Activated CD4-positive, CD25-positive, alpha-beta regulatory T cell (primary cell): ENCODE data around the gene RUSC1.
"Not testable (repeated sequence)": the region's sequence is repeated elsewhere in the genome, so short reads cannot be mapped to it uniquely, and the experiment has no call there.

ENCODE experiments used
- DNase-seq, 4 experiments: peaks; one replicate each; lab custom pipeline; 2025; lab: John Stamatoyannopoulos, UW

RUSC1 gene

DNA sequence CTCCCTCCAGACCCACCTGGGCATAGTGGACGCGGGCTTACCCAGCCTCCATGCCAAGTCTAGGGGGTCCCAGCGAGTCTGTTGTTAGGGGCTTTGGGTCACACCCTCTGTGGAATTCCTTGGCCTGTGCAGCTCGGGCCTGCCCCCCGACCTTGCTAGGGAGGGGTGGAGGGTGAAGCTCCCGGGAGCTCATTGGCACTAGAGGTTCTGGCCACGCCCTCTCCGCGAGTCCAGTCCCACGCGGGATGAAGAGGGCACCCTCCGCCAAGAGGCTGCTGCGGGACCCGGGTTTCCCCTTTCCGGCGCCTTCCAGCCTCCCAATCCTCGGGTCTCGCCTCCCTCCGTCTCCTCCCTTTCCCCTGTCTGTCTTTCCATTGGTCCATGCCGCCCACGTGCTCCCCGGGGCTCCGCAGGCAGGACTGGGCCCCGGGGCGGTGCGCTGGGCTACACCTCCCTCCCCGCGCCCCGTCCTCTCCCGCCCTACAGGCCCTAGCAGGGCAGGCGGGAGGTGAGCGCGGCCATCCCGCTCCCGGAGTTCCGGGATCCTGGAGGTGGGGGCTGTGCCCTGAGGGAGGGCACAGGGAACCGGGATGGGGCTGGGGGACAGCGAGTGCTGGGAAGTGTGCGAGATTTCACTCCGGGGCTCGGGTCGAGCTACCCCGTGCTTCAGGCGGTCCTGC lies 3.5 kb downstream of the RUSC1 start:
- DNase-seq: peak; percentile 66 to 77 (median 72)

DNA sequence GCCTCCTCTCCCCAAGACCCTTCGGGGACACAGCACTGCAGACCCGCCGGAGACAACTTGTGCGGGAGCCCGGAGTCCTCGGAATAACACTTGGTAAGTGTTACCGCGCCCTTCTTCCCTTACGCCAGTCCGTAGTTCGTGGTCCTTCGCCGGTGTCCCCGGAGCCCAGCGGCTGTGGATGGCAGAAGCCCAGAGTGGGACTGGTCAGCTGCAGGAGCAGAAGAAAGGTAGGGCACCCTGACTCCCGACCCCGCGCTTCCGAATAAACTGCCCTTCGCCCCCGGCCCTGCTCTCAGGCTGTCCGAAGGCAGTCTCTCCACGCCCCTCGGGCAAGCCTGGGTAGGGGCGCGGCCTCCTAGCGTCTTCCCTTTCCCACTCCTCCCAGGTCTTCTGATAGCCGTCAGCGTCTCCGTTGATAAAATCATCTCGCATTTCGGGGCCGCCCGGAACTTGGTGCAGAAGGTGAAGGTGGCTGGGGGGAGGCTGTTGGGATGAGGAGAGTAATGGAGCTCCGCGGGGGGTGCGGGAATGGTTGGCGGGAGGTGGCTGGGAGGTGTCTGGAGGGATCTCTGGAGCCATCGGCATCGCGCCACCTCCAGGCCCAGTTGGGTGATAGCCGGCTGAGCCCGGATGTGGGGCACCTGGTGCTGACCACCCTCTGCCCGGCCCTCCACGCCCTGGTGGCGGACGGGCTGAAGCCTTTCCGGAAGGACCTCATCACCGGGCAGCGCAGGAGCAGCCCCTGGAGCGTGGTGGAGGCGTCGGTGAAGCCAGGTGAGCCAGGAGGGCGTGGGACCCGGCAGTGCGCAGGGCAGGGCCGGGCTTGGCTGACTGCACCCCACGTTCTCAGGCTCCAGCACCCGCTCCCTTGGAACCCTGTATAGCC lies 4.3 kb downstream of the RUSC1 start:
- DNase-seq: no peak

DNA sequence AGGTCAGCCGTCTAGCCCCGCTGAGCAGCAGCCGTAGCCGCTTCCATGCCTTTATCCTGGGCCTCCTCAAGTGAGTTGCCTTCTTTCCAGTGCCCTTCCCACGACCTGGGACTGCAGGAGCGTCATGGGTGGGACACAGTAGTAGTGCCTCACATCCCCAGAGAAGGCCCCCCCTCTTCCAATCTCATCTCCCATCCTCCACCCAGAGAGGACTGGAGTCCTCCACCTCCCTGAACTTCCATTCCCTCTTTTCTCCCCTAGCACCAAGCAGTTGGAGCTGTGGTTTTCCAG lies 4.9 kb downstream of the RUSC1 start:
- no peak for DNase-seq

DNA sequence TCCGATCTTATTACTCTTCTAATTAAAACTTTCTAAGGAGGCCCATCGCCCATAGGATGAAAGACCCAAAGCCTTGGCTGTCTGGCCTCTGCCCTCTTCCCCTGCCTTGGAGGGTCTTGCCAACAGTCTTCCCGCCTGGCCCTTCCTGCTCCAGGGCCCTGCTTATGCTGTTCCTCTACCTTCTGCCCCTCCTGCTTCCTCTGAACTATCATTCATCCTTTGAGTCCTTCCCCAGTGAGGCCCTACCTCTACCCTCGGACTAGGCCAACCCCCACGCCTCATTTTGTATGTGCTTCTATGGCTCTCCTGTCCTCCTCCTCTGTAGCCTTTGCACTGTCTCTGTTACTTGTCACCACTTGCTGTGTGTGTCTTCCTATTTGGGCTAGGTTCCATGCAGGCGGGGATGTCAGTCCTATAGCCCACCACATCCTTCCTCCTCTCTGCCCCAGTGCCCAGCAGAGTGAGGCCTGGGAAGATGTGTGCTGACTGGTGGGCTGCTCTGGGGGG lies 5.4 kb downstream of the RUSC1 start:
- no peak for DNase-seq

DNA sequence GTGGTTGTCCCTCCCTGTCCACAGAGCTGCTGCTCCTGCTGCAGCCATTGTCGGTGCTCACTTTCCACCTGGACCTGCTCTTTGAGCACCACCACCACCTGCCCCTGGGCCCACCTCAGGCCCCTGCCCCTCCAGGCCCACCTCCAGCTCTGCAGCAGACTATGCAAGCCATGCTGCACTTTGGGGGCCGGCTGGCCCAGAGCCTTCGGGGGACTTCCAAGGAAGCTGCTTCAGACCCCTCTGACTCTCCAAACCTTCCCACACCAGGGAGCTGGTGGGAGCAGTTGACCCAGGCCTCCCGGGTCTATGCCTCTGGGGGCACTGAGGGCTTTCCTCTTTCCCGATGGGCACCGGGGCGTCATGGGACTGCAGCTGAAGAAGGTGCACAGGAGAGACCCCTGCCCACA lies 5.9 kb downstream of the RUSC1 start:
- no peak for DNase-seq

DNA sequence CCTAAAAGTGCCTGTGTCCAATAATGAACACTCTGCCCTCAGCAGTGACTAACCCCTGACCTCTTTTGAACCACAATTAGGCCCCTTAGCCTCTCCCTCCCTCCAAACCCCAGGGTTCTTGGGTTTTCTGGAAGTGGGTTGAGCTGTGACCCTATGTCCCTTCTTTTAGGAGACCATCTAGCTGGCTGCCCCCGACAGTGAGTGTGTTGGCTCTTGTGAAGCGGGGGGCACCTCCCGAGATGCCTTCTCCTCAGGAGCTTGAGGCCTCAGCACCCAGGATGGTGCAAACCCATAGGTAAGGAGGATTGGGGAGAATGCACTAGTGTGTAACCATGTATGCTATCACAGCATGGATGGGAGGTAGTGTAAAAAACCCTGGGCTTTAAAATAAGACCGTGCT lies 7.3 kb downstream of the RUSC1 start:
- DNase-seq: no peak

DNA sequence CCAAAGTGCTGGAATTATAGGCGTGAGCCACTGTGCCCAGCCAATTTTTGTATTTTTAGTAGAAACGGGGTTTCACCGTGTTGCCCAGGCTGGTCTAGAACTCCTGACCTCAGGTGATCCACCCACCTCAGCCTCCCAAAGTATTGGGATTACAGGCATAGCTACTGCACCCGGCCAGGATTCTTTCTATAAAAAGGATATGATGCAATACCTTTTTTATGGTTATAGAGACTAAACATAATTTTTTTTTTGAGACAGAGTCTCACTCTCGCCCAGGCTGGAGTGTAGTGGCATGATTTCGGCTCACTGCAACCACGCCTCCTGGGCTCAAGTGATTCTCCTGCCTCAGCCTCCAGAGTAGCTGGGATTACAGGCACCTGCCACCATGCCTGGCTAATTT lies 8.2 kb downstream of the RUSC1 start:
- DNase-seq: not testable (repeated sequence)

DNA sequence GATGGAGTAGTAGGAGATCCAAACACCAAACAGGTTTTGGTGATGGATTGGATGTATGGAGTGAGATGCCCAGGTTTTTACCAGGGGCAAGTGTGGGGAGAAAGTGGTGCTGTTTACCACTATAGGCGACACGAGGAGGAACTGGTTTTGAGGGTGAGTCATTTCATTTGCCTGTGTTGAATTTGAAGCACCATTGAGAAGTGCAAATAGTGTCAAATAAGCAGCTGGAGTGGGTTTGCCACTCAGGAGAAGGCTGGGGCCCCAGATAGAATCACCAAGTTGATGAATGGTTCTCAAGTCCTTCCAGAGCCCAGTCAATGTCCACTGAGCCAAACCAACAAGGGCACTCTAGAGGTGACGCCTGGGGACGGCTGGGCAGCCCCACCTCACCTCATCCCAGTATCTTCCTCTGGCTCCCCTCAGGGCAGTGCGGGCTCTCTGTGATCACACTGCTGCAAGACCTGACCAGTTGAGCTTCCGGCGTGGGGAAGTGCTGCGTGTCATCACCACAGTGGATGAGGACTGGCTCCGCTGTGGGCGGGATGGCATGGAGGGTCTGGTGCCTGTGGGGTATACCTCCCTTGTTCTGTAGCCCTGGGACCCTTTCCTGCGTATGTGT lies 9.4 kb downstream of the RUSC1 start:
- DNase-seq: no peak

DNA sequence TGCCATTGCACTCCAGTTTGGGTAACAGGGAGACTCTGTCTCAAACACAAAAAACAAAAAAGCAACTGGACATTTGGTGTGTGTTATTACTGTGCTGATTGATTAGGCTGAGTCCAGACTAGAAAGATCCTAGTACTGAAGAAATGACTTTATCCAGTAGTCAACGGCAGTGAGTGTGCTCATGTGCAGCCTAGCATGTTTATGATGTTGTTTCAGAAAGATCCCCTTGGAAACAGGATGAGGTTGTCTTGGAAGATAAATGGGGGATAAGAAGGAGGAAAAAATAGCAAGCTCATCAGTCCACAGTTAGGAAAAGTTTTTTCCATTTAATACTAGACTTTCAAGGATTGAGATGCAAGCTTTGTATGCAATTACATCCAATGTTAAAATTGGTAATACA lies 14.3 kb downstream of the RUSC1 start:
- no peak for DNase-seq

DNA sequence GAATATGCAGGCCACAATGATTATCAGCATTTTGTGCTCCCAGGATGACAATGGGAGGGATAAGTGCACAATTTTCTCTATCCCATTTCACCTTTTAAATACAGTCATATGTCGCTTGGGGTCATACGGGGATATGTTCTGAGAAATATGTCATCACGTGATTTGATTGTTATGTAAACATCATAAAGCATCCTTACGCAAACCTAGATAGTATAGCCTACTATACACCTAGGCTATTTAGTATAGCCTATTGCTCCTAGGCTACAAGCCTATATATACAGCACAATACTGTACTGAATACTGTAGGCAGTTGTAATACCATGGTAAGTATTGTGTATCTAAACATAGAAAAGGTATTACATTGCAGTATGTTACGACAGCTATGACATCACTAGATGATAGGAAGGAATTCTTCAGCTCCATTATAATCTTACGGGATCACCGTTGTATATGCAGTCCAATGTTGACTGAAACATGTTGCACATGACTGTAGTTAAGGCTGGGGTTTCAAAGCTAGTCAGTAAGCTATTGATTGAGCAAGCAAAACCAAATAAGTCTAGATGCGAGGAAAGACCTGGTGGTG lies 18.9 kb downstream of the RUSC1 start:
- no peak for DNase-seq

DNA sequence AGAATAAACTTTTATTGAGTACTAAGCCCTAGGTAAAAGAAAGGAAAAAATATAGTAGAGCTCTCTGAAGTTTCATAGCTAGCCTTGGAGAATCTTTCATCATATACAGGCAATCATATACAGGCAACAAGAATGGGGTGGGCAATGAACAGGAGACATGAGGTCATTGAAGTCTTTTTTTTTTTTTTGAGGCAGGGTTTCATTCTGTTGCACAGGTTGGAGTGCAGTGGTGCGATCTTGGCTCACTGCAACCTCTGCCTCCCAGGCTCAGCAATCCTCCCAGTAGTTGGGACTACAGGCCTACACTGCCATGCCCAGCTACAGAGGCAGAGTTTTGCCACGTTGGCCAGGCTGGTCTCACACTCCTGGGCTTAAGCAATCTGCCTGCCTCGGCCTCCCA lies 22.1 kb downstream of the RUSC1 start:
- DNase-seq: no peak

DNA sequence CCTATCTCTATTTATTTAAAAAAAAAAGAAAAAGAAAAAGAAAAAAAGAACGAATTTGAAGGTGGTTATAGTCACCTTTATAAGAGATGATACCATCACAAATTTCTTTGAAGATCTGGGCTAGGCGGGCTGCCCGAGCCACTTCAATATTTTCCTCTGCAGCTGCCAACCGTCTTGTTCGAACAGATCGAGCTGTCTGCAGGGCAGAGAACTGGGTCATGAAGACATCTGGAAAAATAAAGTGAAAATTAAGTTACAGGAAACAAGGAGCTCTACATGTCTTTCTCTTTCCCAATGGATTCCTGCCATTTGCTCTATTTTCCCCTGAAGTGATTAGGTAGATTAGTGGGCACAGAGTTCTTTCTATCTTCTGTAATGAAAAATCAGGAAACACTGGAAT lies 31.9 kb downstream of the RUSC1 start:
- no peak for DNase-seq

DNA sequence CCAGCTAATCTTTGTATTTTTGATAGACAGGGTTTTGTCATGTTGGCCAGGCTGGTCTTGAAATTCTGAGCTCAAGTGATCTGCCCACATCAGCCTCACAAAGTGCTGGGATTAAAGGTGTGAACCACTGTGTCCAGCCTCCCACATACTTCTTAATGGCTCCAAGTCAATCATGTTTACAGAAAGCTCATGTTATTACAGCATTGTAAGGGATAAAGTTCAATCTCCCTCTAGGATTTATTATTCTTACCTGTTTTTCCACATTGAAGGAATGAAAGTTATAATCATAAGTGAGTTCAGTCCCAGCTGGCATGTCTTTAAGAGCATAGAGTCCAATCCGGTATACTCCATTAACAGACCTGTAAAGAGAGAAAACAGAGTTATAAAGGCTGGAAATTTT lies 39.4 kb downstream of the RUSC1 start:
- no peak for DNase-seq

DNA sequence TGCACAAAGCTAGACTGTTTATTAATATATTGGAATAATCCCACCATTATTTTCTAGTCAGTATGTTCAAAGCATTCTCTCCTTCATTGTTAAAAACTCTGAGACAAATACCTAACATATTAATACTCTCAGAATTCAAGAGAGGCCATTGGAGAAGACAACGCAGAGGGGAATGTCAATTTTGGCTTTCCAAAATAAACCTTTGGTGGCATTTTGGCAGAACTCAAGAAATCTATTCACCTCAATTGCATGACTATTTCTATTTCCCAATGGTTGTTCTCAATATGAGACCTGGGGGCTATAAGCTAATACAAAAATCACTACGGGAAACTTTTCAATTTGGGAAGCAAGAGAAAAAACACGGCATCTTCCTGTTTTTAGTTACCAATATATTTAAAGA lies 58.5 kb downstream of the RUSC1 start:
- no peak for DNase-seq

DNA sequence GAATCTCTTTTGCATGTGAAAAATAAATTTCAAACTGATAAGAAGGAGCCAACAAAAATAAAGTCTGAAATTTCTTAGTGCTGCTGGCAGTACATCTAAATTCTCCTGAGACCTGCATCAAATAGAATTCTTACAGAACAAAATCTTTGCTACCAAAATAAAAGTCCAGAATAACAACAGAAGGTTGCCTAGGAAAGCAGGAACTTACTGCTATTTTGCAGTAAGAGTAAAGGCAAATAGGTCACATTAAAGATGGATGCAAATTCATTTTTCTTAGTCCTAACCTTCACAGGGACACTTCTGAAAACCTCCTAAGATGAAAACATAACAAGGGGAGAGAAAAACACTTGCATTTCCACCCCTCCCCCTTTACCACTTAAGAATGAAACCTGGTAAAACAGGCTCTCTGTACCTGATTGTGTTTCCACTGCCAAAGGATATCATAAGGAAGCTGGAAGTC lies 59.0 kb downstream of the RUSC1 start:
- no peak for DNase-seq
